Memory B cell (primary cell): ENCODE data around the gene MSLN.
A peak's percentile ranks its signal among the peaks of the same experiment; 100 is the strongest.

ENCODE experiments used
- ATAC-seq: fragments of 150-1000 bp; cut with Tn5 transposase; 2 replicates; pipeline ENCODE4 v1.10.0; 2021; ENCODE audit warnings: low read depth, mild to moderate bottlenecking, moderate library complexity
- DNase-seq, 2 donors: peaks; one replicate each; pipeline ENCODE4 v3.0.0; 2022; ENCODE audit warnings: low spot score in 2 of 2
- H3K27ac Mint-ChIP-seq: one replicate; pipeline ENCODE4 v1.8.0; 2022; ENCODE audit warnings: mild to moderate bottlenecking, moderate library complexity, mixed read lengths
- H3K27me3 Mint-ChIP-seq: one replicate; pipeline ENCODE4 v1.8.0; 2022; ENCODE audit warnings: mixed read lengths
- H3K36me3 Mint-ChIP-seq: one replicate; pipeline ENCODE4 v1.8.0; 2022; ENCODE audit warnings: mild to moderate bottlenecking, mixed read lengths
- H3K4me1 Mint-ChIP-seq: one replicate; pipeline ENCODE4 v1.8.0; 2022; ENCODE audit warnings: mixed read lengths
- H3K4me3 Mint-ChIP-seq: one replicate; pipeline ENCODE4 v1.8.0; 2022; ENCODE audit warnings: mild to moderate bottlenecking, moderate library complexity, mixed read lengths
- H3K9me3 Mint-ChIP-seq: one replicate; pipeline ENCODE4 v1.8.0; 2022; ENCODE audit warnings: mixed read lengths

The MSLN gene

DNA sequence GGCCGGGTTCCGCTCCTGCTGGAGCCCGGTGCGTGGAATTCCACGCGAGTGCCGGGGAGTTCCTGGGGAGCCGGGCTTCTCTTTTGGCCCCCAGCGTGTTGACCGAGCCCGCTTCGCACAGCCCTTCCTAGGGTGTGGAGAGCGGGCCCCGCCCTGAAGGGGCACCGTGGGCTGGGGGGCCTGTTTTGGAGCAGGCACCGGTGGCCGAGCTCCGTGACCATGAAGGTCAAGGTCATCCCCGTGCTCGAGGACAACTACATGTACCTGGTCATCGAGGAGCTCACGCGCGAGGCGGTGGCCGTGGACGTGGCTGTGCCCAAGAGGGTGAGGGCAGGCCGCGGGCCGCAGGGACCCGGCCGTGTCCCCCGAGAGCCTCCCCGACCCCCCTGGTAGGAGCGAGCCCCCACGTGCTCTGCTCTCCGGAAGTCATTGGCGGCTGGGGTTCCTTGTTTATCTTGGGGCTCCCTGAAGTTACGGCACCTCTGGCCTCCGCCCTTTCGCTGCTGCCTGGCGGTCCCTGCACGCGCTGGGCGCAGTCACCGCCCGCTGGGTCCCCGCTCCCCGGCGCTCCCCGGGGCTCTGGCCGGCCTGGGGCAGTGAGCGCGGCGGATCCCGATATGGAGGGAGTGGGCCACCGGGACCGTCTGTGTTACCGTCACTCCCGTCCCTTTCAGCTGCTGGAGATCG, 33.1 kb upstream of the MSLN start:
- Mint-ChIP-seq H3K4me1 (peaks cover 3% of the 10 kb centered on the region), H3K4me3 (peak overlapping the region; percentile 69), H3K27ac (no peak overlapping the region), H3K36me3 (no peaks in the 10 kb centered on the region), H3K9me3 (no peaks in the 10 kb centered on the region), H3K27me3 (no peaks in the 10 kb centered on the region)
- ATAC-seq (peak; percentile 31), DNase-seq (peak in 1 of 2 donors; percentile 46)

DNA sequence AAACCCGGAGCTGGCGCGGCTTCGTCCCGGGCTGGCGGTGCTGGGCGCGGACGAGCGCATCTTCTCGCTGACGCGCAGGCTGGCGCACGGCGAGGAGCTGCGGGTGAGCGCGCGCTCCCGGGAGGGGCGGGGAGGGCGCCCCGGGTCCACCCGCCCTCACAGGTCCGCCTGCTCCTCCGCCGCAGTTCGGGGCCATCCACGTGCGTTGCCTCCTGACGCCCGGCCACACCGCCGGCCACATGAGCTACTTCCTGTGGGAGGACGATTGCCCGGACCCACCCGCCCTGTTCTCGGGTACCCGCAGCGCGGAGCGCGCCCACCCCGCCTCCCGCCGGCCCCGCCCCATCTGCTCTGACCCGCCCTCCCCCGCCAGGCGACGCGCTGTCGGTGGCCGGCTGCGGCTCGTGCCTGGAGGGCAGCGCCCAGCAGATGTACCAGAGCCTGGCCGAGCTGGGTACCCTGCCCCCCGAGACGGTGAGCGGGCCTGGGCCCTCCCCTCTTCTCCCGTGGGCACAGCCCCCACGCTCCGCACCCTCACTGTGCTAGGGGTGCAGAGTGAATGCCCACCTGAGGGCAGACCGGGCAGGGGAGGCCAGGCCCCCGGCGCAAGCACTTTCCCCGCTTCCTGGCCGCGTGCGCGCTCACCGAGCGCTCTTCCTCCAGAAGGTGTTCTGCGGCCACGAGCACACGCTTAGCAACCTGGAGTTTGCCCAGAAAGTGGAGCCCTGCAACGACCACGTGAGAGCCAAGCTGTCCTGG, 32.2 kb upstream of the MSLN start:
- H3K4me1 Mint-ChIP-seq = no peaks in the 10 kb centered on the region
- no peaks in the 10 kb centered on the region for H3K9me3 Mint-ChIP-seq
- DNase-seq (peak; percentile 75 to 81), ATAC-seq (peak; percentile 74)
- H3K4me3 Mint-ChIP-seq = peak overlapping the region; percentile 74
- H3K36me3 Mint-ChIP-seq = no peaks in the 10 kb centered on the region
- no peaks in the 10 kb centered on the region for H3K27me3 Mint-ChIP-seq
- H3K27ac Mint-ChIP-seq = no peak overlapping the region

DNA sequence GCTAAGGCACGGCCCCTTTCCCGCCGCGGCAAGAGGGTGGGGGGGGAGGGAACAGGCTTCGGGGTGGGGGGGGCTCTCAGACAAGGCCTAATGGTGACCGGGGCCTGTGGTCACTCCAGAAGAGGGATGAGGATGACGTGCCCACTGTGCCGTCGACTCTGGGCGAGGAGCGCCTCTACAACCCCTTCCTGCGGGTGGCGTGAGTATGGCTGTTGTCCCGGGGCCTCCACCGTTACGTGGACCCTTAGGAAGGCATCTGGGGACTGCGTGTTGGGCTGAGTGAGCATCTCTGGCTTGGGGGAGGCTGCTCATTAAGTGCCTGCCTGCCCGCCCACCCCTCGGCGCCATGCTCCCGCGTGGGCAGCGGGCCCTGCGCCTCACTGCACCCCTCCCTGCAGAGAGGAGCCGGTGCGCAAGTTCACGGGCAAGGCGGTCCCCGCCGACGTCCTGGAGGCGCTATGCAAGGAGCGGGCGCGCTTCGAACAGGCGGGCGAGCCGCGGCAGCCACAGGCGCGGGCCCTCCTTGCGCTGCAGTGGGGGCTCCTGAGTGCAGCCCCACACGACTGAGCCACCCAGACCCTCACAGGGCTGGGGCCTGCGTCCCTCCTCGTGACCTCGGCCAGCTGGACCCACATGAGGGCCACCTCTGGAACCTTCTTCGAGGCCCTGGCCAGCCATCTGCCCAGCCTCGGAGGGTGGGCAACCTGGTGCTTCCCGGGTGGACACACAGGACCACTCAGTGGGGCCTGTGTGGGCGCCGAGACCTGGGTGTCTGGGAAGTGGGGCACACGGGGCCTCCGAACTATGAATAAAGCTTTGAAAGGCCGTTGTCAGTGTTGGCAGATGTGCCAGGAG, 31.4 kb upstream of the MSLN start:
- ATAC-seq (no peak), DNase-seq (peak in 1 of 2 donors; percentile 16)
- Mint-ChIP-seq H3K36me3 (no peaks in the 10 kb centered on the region), H3K4me1 (no peaks in the 10 kb centered on the region), H3K27me3 (no peaks in the 10 kb centered on the region), H3K9me3 (no peaks in the 10 kb centered on the region), H3K4me3 (peak overlapping the region; percentile 74), H3K27ac (no peak overlapping the region)

DNA sequence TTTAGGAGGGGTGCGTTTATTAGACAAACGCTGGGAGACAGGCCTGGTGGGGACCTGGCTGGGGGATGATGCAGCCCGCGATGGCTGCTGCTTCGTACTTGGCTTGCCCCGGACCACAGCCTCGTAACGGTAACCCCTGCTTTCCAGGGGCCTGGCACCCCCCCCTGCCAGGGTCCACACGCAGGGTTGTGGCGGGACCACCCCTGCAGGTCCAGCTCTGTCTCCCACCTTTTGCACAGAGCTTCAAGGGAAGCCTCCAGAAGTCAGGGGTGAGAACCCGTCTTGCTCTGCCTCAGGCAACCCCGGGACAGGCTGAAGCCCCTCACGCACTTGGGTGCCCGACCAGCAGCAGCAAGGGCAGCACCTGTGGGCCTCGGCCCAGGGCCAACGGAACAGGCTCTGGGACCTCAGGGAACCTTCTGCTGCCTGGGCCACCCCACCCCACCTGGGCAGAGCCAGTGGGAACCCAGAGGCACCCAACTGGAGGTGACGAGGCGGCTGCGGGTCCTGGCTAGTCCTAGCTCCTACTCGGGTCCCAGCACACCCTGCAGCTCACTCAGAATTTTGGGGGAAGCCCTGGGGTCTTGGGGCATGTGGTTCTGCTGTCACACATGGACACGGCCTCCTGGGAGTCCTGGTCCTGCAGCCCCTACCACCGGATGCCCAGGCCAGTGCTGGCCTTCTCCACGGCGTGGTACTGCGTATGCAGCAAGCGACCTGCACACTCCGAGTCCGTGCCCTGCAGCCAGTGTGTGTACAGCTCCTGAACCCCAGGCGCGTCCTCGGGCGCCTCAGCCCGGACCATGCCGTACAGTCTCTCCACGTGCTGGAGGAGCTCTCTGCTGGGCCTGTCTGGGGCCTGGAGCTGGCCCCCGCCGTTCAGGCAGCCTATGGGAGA, 30.5 kb upstream of the MSLN start:
- Mint-ChIP-seq H3K4me1 (no peaks in the 10 kb centered on the region), H3K36me3 (no peaks in the 10 kb centered on the region), H3K27me3 (no peaks in the 10 kb centered on the region), H3K27ac (no peak overlapping the region), H3K9me3 (no peaks in the 10 kb centered on the region), H3K4me3 (no peak overlapping the region)
- ATAC-seq = no peak
- no peak for DNase-seq

DNA sequence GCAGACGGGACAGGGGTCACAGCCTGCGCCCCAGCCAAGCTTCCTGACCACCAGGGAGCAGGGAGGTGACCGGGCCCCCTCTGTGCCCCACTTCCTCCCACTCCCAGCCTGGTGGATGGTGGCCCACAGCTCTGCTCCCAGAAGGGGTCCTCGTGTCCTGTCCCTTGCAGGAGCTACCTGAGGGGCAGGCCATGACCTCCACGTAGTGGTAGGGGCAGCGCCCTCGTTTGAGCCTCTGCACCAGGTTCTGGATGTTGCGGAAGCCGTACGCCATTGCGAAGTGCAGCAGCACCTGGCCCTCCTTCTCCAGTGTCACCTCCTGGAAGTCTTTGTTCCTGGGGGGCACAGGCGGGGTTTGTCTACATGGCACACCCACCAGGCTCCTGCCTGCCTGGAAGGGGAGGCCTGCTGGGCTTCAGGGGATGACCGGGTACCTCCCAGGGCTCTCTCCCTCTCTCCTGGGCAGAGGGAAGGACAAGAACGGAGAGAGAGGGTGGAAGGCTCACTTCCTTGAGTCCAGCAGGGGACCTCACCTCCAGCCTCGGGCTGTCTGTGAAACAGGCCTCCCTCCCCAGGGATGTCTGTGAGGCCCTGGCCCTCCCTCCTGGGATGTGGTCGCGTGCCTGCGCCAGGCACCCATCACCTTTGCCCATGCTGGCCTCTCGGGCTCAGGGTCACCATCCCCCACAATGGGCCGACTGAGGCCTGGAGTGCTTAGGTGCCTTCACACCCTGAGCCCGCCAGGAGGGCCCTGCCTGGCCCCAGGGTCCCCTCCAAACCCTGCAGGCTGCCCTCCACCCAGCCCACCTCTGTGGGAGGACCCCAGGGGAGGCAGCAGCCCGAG, 29.6 kb upstream of the MSLN start:
- Mint-ChIP-seq H3K4me1 (peaks cover 4% of the 10 kb centered on the region), H3K27me3 (no peaks in the 10 kb centered on the region), H3K27ac (no peak overlapping the region), H3K4me3 (no peak overlapping the region), H3K36me3 (peaks cover 5% of the 10 kb centered on the region), H3K9me3 (no peaks in the 10 kb centered on the region)
- DNase-seq (no peak), ATAC-seq (no peak)

DNA sequence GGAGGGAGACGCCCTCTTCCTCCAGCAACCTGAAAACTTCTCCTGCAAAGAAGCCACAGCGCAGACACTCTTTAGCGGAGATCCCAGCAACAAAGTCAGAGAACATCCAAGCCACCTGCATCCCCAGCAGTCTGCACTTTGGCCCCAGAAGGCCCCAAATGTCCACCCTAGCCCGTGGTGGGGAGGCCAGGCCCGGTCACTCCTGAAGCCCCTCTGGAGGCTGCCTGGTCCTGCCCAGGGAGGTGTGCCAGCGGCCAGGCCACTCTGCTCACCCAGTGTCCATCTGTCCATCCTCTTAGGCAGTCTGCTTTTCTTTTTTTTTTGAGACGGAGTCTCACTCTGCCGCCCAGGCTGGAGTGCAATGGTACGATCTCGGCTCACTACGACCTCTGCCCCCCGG, 28.2 kb upstream of the MSLN start:
- no peak overlapping the region for H3K27ac Mint-ChIP-seq
- ATAC-seq (no peak), DNase-seq (no peak)
- H3K4me3 Mint-ChIP-seq = no peak overlapping the region
- H3K27me3 Mint-ChIP-seq = no peaks in the 10 kb centered on the region
- H3K4me1 Mint-ChIP-seq = peaks cover 4% of the 10 kb centered on the region
- H3K36me3 Mint-ChIP-seq = peaks cover 5% of the 10 kb centered on the region
- H3K9me3 Mint-ChIP-seq = no peaks in the 10 kb centered on the region

DNA sequence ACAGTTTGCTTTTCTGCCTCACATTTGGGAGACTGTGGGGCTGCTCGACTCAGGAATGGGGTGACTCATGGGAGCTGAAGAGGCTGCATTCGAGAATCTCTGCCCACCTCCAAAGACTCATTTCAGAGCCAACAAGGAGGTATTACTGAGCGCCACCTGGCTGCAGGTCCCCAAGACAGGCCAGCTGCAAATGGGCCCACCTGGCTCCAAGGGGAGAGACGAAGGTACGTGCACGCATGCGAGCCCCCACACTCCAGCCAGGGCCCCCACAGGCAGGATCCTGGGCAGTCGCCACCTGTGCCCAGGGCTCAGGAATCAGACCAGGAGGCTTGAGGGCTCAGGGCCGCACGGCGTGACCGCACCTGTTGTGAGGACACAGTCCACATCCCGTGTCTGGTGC, 27.6 kb upstream of the MSLN start:
- no peaks in the 10 kb centered on the region for H3K27me3 Mint-ChIP-seq
- H3K4me1 Mint-ChIP-seq = peaks cover 9% of the 10 kb centered on the region
- no peak overlapping the region for H3K4me3 Mint-ChIP-seq
- ATAC-seq (no peak), DNase-seq (no peak)
- peaks cover 8% of the 10 kb centered on the region for H3K36me3 Mint-ChIP-seq
- H3K27ac Mint-ChIP-seq = no peak overlapping the region
- H3K9me3 Mint-ChIP-seq = no peaks in the 10 kb centered on the region

DNA sequence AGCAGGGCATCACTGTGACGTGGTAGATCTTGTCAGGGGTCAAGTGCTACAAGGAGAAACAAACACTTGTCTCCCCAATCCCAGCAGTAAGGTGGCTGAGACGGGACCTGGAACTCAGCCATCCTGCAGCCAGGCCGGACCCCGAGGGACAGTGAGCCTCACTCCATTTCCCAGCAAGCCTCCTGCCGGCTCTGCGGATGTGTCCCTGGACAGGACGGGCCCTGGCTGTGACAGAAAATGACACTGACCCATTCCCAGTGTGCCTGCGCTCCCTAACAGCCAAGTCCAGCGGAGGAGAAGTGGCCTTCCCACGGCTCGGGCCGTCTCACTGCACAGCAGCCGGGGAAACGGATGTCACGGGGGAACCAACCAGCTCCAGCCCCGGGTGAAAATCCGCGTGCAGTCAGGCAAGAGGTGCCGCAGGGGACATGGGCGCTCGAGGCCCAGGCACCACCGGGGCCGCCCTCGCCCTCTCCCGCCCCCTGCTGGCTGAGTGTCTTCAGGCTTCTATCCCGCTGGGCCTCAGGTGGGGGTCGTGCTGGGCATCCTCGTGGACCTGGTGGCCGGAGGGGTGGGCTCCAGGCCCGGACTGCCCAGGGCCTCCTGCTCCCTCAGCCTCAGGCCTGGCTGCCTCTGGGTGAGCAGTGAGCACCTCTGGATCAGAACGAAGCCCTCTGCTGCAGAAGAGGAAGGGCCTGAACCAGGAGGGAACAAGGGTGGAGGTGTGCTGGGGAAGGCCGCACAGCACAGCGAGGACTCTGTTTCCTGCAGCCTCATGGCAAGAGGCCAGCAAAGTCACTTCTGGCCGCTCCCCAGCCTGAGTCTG, 26.9 kb upstream of the MSLN start:
- ATAC-seq = no peak
- DNase-seq = no peak
- Mint-ChIP-seq H3K27me3 (no peaks in the 10 kb centered on the region), H3K36me3 (peaks cover 8% of the 10 kb centered on the region), H3K4me1 (peaks cover 11% of the 10 kb centered on the region), H3K9me3 (no peaks in the 10 kb centered on the region), H3K4me3 (no peak overlapping the region), H3K27ac (no peak overlapping the region)

DNA sequence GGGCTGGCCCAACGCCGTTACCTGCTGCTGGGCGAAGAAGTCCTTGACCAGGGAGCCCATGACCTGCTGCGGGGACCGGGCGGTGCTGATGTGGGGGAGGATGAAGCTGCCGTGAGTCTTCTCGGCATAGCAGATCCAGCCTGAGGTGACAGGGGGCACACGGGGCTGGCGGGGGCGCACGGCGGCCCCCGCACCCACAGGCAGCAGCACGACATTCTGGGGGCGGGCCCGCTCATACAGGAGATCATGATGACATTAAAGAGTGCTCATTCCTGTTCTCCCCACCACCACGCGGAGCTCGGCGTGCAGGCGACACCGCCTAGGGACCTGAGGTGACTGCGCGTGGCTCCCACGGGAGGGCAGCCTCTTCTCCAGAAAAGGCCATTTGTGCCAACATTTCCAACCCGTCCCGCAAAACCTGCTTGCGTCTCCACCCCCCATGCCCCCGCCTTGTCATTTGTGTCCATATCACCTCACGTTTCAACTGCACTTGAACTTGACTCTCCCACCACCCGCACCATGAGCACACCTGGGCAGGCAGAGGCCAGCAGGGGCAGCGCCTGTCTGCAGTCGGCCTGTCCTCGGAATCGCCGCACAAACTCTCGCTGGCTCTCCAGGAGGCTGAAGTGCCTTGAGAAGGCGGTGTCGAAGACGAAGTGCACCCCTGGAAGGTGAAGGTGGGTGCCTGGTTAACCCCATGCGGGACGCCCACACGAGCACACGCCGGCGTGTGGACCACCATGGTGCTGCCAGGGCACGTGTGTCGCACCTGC, 26.1 kb upstream of the MSLN start:
- DNase-seq (no peak), ATAC-seq (no peak)
- Mint-ChIP-seq H3K27me3 (no peaks in the 10 kb centered on the region), H3K27ac (no peak overlapping the region), H3K4me3 (no peak overlapping the region), H3K36me3 (peaks cover 8% of the 10 kb centered on the region), H3K4me1 (peaks cover 13% of the 10 kb centered on the region), H3K9me3 (no peaks in the 10 kb centered on the region)

DNA sequence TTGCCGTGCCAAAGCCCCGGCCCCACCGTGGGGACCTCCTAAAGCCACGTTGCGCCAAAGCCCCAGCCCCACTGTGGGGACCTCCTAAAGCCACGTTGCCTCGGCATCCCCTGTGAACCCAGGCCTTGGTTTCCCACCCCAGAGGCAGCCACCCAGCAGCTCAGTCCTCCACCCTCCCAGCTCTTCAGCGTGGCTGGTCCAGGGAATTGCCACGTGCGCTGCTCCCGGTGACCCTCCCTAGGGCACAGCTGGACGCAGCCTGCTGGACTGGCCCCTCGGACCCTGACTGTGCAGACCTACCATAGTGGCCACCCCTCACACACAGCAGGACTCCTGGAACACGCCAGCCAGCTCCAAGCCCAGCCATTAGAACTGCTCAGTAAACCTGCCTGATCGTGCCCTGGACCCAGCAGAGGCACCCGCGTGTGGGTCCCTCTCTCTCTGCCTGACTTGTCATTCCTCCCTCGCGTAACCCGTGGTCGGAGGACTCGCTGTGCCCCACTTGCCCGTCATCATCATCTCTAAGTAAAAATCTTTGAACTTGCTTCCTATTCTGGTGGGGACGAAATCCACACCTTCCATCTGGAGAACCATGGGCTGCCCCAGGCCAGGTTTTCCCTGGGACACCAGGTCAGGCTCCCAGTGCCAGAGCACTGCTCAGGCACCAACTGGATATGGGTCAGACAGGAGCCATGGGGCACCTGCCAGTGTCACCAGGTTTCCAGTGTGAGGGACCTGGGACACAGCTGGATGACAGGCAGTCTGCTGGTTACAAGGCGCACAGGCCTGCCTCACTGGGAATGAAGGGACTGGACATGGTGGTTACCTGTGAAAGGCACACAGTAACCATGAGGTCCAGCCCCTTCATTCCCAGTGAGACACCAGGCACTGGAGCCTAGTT, 25.3 kb upstream of the MSLN start:
- Mint-ChIP-seq H3K9me3 (no peaks in the 10 kb centered on the region), H3K27ac (peak overlapping the region; percentile 31), H3K4me3 (no peak overlapping the region), H3K27me3 (no peaks in the 10 kb centered on the region), H3K36me3 (peaks cover 8% of the 10 kb centered on the region), H3K4me1 (peaks cover 16% of the 10 kb centered on the region)
- ATAC-seq = no peak
- no peak for DNase-seq

DNA sequence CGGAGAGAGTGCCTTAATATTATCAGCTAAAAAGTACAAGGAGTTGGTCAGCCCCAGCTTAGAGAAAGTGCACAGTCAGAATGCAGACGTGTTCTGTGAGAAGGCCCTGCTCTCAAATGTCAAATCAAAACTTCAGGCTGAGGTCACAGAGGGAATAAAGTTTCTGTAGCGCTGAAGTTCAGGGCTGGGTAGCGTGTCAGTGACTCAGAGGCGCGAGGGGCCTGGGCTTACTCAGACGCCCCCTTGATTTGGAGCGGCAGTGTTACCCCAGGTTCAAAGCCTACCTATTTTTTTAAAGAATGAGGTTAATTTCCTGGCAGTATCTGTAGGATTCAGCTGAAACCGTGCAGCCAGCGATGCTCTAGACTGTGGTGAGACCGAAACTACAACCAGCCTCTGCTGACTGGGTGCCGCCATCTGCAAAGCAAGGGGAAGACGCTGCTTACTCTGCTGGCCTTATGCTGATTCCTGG, 24.5 kb upstream of the MSLN start:
- no peak for ATAC-seq
- H3K4me3 Mint-ChIP-seq = peak overlapping the region; percentile 54

More for the DNA sequence above, 24.5 kb upstream of the MSLN start:
- H3K27ac Mint-ChIP-seq = peak overlapping the region; percentile 31
- no peak for DNase-seq
- H3K27me3 Mint-ChIP-seq = no peaks in the 10 kb centered on the region
- peaks cover 8% of the 10 kb centered on the region for H3K36me3 Mint-ChIP-seq
- no peaks in the 10 kb centered on the region for H3K9me3 Mint-ChIP-seq
- peaks cover 16% of the 10 kb centered on the region for H3K4me1 Mint-ChIP-seq
